HG03103 (cell line): Measurements from ENCODE around the gene CLSTN2.

Experiments used
- ATAC-seq: cut with Tn5 transposase; IDR thresholded peaks from one replicate; pipeline ENCODE4 v1.9.1; 2021; ENCODE audit warnings: low read depth; ENCODE audit not compliant: unreplicated experiment

CLSTN2 gene

DNA sequence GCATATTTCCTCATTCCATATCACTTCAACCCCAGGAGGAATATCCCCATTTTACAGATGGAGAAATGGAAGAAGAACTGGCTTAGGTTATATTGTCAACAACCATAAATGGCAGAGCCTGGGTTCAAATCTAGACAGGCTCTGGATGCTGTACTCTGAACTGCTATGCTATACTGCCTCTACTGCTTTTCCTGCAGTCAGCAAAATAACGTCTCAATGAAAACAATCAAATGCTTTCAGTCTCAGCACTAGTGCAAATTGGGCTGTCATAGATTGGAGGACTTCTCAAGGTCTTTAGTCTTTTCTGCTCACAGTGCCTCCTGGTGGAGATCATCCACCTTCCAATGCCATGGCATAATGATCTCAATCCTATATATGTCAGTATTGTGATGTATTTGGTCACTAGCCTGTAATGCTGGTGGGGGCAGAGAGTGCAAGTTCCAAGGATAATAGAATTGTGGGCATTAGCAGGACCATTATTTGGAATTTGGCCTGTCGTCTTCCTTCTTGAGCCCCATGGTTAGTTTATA lies 285.0 kb downstream of the CLSTN2 start:
- ATAC-seq, result no peak

- no peak for ATAC-seq
Observed at GRCh38 chr3:140223197-140223596, 288.2 kb downstream of the CLSTN2 start.

DNA sequence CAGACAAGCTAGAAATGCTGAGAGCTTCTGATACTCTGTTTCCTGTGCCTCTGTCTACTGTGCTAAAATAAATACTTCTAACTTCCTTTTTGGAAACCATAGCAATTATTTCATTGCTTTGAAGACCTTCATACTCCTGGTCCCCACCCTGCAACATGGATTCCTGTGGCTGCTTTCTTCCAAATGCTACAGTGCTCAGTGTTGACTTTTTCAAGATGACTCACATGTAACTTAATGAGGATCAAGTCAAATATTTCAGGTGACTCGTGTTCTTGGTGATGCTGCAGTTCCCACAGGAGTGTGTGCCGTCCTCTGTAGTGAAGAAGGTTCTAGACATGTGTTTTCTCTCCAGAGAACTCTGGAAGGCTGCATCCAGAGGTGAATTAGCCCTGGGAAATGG lies 288.6 kb downstream of the CLSTN2 start:
- ATAC-seq, result no peak

DNA sequence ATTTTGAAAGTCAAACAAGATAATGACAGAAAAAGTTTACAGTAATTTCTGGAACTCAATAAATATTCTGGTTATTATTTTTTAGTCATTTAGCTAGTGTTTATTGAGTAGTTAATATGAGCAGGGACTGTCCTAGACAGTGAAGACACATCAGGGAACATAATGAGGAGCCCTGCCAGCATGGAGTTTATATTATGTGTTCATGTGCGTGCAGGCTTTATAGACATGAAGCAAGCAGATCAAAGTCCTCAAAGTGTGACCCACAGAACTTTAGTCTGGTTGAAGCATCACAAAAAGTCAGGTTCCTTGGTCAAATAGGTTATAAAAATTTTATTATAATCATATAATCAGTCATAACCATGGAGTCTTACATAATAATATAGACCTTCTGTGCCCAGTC lies 289.3 kb downstream of the CLSTN2 start:
- ATAC-seq, result no peak

DNA sequence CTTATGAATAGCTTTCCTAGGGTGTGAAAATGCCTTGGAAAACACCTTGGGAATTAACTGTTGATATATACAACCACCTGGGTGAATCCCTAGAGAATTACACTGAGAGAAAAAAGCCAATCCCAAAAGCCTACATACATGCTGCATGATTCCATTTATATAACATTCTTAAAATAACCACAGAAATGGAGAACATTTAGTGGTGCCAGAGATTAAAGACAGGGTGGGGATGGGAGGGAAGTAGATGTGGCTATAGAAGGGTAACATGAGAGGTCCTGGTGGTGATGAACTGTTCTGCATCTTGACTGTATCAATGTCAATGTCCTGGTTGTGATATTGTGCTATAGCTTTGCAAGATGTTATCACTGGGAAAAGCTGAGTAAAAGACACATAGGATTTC lies 291.0 kb downstream of the CLSTN2 start:
- ATAC-seq, result no peak

DNA sequence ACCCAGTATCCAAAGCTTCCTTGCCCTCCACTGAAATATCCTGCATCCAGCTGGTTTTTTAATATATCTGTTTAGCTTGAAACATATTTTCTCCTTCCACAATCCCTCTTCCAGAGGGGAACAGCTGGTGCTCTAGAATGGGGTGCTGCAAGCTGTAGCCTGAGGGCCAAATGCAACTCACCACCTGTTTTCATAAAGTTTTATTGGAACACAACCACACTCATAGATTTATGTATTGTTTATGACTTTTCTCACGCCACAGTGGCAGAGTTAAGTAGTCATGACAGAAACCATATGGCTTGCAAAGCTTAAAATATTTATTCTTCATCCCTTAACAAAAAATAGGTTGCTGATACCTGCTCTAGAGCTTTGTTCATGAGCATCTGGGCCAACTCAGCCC lies 298.7 kb downstream of the CLSTN2 start:
- no peak for ATAC-seq

DNA sequence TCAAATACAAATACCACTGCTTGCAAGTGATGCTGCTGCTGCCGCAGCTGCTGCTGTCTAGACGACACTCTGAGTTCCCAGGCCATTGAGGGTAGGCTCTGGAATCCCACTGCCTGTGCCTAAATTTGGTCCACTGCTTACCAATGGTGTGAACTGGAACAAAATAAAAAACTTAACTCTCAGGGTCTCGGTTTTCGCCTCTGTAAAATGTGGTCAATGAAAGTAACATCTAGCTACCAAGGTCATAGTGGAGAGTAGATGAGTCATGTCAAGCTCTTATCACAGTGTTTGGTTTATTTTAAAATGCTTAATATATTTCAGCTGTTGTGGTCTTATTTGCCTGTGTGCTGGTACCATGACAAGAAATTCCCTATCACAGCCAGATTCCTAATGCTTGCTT lies 299.3 kb downstream of the CLSTN2 start:
- no peak for ATAC-seq

DNA sequence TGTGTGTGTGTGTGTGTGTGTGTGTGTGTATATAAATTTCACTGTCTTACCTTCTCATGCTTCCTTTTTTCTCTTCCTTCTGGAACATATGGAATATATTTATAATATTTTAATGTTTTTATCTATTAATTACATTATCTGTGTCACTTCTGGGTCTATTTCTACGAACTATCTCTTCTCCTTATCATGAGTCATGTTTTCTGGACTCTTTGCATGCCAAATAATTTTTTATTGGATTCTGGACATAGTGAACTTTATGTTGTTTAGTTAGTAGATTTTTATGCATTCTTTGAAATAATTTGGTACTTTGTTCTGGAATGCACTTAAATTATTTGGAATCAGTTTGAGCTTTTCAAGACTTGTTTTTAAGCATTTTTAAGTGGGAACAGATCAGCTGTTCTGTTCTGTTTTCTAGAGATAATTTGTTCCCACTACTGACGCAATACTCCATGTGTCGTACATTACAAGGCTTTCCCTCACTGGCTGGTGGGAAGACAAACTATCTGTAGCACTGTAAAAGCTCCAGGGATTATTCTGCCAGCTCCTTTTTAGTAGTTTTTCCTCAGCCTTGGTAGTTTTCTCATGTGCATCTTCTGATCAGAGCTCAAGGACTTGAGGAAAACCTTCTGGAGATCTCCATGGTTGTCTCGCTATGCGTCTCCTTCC lies 302.0 kb downstream of the CLSTN2 start:
- no peak for ATAC-seq

GRCh38 chr3:140238646-140239314 lies 303.8 kb downstream of the CLSTN2 start:
- ATAC-seq, result no peak

- ATAC-seq, result no peak
Observed at GRCh38 chr3:140242818-140243276, 307.9 kb downstream of the CLSTN2 start.

DNA sequence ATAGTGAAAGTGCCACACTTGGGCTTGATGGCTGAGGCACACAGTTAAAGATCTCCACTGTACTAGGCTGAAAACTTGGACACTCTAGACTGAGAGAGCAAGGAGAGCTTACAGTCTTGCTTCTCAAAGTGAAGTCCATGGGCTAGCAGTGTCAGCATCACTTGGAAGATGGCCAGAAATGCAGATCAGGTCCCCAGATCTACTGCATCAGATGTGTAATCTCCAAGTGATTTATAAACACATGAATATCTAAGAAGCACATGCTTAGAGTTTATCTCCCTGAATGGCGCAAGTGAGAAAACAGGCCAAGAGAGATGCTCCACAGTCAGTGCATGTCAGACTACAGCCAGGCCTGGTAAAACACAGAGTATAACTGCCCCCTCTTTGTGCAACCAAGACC lies 308.6 kb downstream of the CLSTN2 start:
- no peak for ATAC-seq

DNA sequence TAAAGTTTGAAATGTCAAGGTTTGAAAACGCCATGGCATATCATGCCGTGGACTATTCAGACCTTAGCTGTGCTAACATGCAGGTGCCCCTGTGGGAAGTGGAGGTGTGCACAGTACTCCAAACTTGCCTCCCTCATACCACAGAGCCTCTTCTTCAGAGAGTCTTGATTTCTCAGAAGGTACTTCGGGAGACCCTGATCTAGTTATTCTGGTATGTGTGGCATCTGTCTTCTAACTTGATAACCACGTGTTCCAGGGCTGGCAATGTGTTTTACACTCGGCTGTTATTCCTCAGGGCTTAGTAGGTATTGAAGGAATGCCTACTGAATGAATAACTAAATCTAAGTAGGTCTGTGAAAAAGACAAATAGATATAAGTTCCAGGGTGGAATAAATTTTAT lies 309.9 kb downstream of the CLSTN2 start:
- ATAC-seq, result no peak

GRCh38 chr3:140246578-140246977 lies 311.6 kb downstream of the CLSTN2 start:
- ATAC-seq, result no peak

DNA sequence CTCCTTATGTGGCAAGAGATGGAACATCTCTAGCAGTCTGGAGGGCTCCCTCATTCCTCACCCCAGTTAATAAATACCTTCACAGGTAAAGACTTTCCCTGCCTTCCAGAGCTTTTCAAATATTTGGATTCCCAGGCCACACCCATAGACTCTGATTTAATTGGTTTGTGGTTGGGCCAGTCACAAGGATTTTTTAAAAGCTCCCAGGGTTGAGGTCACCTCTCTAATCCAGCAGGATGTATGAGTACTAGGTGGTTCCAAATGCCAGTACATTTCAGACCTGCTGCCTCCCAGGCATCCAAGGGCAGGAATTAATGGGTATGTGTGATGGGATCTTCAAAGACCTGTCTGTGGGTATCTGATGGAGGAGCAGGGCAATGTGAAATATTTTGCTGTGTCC lies 312.8 kb downstream of the CLSTN2 start:
- no peak for ATAC-seq

DNA sequence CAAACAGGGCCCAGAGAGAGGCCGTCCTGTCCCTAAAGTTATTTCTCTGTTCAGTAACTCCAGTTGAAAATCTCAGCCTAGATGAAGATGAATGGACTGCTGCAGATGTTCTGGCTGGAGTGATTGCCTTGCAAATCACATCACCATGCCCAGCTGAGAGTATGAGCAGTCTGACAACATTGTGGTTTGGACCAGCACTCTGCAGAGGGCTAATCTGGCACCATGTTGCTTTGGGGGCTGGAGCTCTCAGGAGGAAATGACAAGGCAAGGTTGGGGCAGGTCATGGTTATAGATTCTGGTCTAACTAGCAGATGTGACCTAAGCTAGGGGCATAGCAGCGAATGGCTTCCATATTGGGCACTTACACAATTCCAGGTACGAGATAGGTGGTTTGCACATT lies 314.2 kb downstream of the CLSTN2 start:
- no peak for ATAC-seq

DNA sequence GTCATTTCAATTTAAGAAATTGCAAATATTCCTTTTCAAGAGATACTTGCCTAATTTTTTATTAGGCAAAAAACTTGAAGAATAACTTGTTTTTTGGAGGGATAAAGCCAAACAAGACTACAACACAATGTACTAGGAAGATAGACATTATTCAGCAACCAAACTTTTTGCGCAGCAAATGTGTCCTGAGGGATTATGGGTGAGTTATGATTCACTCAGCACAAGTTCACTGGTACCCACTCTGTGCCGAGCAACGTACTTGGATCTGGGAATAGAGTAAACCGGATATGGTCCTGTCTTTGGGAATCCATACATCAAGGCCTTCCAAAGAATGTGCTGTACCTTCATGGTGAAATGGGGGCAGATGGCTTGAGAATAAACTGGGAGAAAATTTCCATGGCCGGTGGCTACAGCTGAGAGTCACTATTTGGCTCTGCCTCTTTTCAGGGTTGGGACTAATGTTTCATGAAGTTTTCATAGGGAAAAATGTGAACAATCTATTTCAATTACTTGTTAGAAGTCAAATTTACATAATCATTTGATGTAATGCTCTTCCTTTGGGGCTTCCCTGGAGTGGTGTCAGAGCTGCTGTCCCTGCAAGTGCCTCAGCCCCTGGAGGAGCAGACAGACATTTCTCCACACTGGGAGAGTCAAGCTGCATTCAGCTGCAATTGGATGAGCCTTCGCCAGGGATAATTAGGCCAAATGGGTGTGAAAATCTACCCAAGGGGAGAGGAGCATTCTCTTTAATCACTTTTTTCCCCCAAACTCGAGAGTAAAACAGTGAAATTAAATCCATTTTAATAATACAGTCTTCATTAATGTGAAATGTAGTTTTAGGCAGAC lies 315.2 kb downstream of the CLSTN2 start:
- no peak for ATAC-seq

- no peak for ATAC-seq
Observed at GRCh38 chr3:140250945-140251344, 316.0 kb downstream of the CLSTN2 start.

DNA sequence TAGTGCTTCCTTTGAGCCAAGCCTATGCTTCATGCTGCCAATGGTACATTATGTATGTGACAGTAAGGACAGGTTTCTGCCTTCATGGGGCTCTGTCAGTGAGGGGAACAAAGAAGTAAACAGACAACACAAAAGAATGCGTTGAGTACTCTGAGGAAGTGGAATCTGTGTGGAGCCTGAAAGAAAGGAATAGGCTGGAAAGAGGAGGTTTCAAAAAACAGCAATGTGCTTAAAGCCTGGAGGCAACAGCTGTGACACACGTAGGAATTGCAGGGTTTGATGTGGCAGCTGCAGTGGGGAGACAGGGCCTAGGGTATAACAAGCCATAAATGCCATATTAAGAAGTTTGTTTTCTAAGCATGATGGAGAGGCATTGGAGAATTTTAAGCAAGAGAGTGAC lies 316.7 kb downstream of the CLSTN2 start:
- no peak for ATAC-seq

DNA sequence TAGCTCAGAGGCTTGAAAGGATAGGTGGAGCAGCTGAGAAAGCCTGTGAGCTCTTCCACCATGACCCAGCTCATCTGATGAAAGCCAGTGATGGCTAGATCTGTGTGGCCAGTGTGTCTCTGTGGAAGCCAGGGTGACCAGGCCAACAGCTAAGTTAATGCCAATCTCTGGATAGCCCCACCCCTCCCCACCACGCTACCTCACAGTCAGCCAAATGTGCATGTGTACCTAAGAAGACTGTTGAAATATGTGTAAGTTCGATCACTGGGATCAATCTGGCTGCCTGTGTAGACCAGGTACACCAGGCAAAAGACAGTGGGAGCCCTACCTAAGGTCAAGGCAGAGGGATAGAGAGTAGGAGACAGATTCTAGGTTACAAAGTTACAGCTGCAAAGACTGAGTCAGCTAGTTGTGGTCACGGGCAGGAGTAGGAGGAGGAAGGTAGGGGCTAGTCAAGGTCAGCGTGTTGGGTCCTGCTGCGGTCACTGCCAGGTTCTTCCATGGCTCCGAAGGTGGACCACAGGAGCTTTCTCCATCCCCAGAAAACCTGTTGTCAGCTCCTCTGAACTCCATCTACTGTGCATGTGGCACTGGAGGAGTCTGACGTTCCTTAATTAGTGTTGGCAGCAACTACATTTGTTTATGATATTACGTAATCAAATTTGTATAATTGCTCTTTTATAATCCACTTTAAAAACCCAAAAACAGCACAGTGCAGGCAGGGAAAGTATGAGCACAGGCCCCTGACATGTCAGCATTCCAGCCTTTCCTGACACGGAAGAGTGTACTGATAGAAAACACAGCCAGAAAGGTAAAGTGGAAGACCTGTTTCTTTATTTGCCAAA lies 318.0 kb downstream of the CLSTN2 start:
- ATAC-seq, result no peak

DNA sequence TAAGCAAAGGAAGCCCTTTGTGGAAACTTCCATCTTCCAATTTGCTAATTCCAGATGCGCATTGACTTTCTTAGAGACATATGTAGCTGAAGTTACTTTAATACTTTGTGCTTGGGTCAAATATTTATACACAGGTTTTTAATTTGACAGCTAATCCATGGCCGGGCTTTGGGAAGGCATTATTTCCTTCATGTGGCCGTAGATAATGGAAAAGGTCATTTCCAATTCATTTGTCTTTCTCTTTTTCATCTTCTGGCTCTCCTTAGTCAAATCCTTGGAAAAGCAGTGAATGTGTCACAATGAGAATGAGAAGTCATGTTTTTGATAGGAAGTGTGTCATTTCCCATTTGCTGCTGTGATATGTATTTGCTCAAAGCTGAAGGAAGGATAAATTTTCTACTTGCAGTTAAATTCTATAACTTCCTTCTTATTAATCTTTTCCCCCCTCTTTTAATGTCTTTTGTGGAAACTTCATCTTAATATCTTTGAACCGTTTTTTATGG lies 323.3 kb downstream of the CLSTN2 start:
- no peak for ATAC-seq
